HepG2 (cell line): ENCODE results near the gene NDUFS1. TPM values are rescaled to one million over a fixed set of nuclear protein-coding genes. Genes with fewer than 3 reads are reported as not detected.

Source experiments
- AFF4 ChIP-seq: sonication (generic); formaldehyde crosslinking; IDR thresholded peaks from 2 replicates; pipeline ENCODE4 v1.4.0; 2020; ENCODE audit warnings: missing genetic modification reagents
- ATF6 ChIP-seq: sonication (generic); formaldehyde crosslinking; conservative IDR thresholded peaks from 2 replicates; pipeline ENCODE4 v1.4.0; 2020; ENCODE audit warnings: missing genetic modification reagents
- BRF2 ChIP-seq: sonication (generic); formaldehyde crosslinking; IDR thresholded peaks from 2 replicates; pipeline ENCODE4 v1.8.1; 2022; ENCODE audit warnings: mild to moderate bottlenecking, missing genetic modification reagents
- CCDC6 ChIP-seq: sonication (generic); formaldehyde crosslinking; IDR thresholded peaks from 2 replicates; pipeline ENCODE4 v1.8.1; 2022; ENCODE audit warnings: mild to moderate bottlenecking, missing genetic modification reagents, moderate library complexity
- CEBPG ChIP-seq: IDR thresholded peaks from 2 replicates; pipeline ENCODE4 v1.6.1; 2016
- HMG20B ChIP-seq: conservative IDR thresholded peaks from 2 replicates; pipeline ENCODE4 v1.6.1; 2016; ENCODE audit warnings: missing genetic modification reagents, missing compliant biosample characterization
- HOXA7 ChIP-seq: sonication (generic); formaldehyde crosslinking; IDR thresholded peaks from 2 replicates; pipeline ENCODE4 v1.8.1; 2022; ENCODE audit warnings: mild to moderate bottlenecking, missing genetic modification reagents, moderate library complexity
- MTA3 ChIP-seq: sonication (generic); formaldehyde crosslinking; IDR thresholded peaks from 2 replicates; pipeline ENCODE4 v1.4.0; 2020; ENCODE audit warnings: missing genetic modification reagents
- NPAS2 ChIP-seq: sonication (generic); formaldehyde crosslinking; IDR thresholded peaks from 2 replicates; pipeline ENCODE4 v1.8.0; 2022; ENCODE audit warnings: mild to moderate bottlenecking, missing genetic modification reagents, borderline replicate concordance
- ONECUT2 ChIP-seq: sonication (generic); formaldehyde crosslinking; IDR thresholded peaks from 2 replicates; pipeline ENCODE4 v1.4.0; 2020; ENCODE audit warnings: missing genetic modification reagents
- SIX1 ChIP-seq: sonication (generic); formaldehyde crosslinking; IDR thresholded peaks from 2 replicates; pipeline ENCODE4 v1.4.0; 2020; ENCODE audit warnings: missing genetic modification reagents, borderline replicate concordance
- ZFP90 ChIP-seq: sonication (generic); formaldehyde crosslinking; IDR thresholded peaks from 2 replicates; pipeline ENCODE4 v1.8.0; 2022; ENCODE audit warnings: missing genetic modification reagents, mild to moderate bottlenecking, inconsistent platforms, borderline replicate concordance
- ZFYVE20 ChIP-seq: sonication (generic); formaldehyde crosslinking; IDR thresholded peaks from 2 replicates; pipeline ENCODE4 v1.8.0; 2023; ENCODE audit warnings: low read depth, mild to moderate bottlenecking, moderate library complexity, missing genetic modification reagents, borderline replicate concordance
- ZMYM3 ChIP-seq: sonication (generic); formaldehyde crosslinking; IDR thresholded peaks from 2 replicates; pipeline ENCODE4 v1.5.1; 2020; ENCODE audit warnings: mild to moderate bottlenecking, missing genetic modification reagents
- ZNF224 ChIP-seq: sonication (generic); formaldehyde crosslinking; IDR thresholded peaks from 2 replicates; pipeline ENCODE4 v1.5.0; 2020; ENCODE audit warnings: mild to moderate bottlenecking, missing genetic modification reagents
- ZNF724P ChIP-seq: sonication (generic); formaldehyde crosslinking; IDR thresholded peaks from 2 replicates; pipeline ENCODE4 v1.8.0; 2022; ENCODE audit warnings: missing genetic modification reagents, borderline replicate concordance
- polyA plus RNA-seq, 8 experiments: library from polyadenylated mRNA; depleted of rRNA in 3 of 8; stranded (reverse) in 7 of 8; unstranded in 1 of 8; fragments of >200 nt; fragmentation: Illumina TruSeq in 4 of 8; extraction: Trizol in 4 of 8; gene quantifications; 2 replicates each; pipeline versions ENCODE4 v1.2.1 to v1.2.3, GENCODE V29; 2011 to 2016; ENCODE audit warnings: low read depth in 4 of 8, missing spikeins in 1 of 8, mixed read lengths in 1 of 8; ENCODE audit not compliant: insufficient read depth in 1 of 8
- total RNA-seq, 5 experiments: library from RNA; depleted of rRNA; stranded (reverse); fragments of >200 nt; fragmentation: Illumina TruSeq; extraction: Trizol; gene quantifications; 2 replicates each; pipeline ENCODE4 v1.2.3, GENCODE V29; 2016; ENCODE audit warnings: low read depth in 1 of 5
- TF ChIP-seq, protein P1 (sequence below): sonication (generic); formaldehyde crosslinking; IDR thresholded peaks from 2 replicates; pipeline ENCODE4 v1.9.0; 2021; ENCODE audit warnings: missing genetic modification reagents, mild to moderate bottlenecking, borderline replicate concordance
- TF ChIP-seq, protein P2 (sequence below): sonication (generic); formaldehyde crosslinking; IDR thresholded peaks from 2 replicates; pipeline ENCODE4 v1.4.0; 2020; ENCODE audit warnings: missing genetic modification reagents, borderline replicate concordance

The NDUFS1 gene
- total and polyA plus RNA-seq, 2 of the 13 experiments (the other 11 are each of a cell fraction or from before 2014, with no cell fraction given): 139 to 242 TPM

GRCh38 chr2:206160125-206160806 lies 1.0 kb upstream of the NDUFS1 start (continued):
- TF ChIP-seq ZFP90 (CRISPR knock-in tag): 0 out of 2 replicates have a peak, but pooled peaks have one; percentile 13
- TF ChIP-seq CCDC6 (CRISPR knock-in tag): no peak
- no peak for TF ChIP-seq ZMYM3 (CRISPR knock-in tag)
- no peak for TF ChIP-seq NPAS2
- no peak for TF ChIP-seq ZNF724P (CRISPR knock-in tag)
- peak; percentile 34; the same call in 1 of the 2 replicates for TF ChIP-seq HOXA7
- TF ChIP-seq MTA3: no peak
- TF ChIP-seq HMG20B: no peak
- TF ChIP-seq, protein P1, sequence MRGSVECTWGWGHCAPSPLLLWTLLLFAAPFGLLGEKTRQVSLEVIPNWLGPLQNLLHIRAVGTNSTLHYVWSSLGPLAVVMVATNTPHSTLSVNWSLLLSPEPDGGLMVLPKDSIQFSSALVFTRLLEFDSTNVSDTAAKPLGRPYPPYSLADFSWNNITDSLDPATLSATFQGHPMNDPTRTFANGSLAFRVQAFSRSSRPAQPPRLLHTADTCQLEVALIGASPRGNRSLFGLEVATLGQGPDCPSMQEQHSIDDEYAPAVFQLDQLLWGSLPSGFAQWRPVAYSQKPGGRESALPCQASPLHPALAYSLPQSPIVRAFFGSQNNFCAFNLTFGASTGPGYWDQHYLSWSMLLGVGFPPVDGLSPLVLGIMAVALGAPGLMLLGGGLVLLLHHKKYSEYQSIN: no peak
- no peak for TF ChIP-seq BRF2 (CRISPR knock-in tag)
- TF ChIP-seq SIX1 (CRISPR knock-in tag): no peak
- no peak for TF ChIP-seq ZNF224 (CRISPR knock-in tag)
- no peak for TF ChIP-seq ONECUT2
- TF ChIP-seq, protein P2, sequence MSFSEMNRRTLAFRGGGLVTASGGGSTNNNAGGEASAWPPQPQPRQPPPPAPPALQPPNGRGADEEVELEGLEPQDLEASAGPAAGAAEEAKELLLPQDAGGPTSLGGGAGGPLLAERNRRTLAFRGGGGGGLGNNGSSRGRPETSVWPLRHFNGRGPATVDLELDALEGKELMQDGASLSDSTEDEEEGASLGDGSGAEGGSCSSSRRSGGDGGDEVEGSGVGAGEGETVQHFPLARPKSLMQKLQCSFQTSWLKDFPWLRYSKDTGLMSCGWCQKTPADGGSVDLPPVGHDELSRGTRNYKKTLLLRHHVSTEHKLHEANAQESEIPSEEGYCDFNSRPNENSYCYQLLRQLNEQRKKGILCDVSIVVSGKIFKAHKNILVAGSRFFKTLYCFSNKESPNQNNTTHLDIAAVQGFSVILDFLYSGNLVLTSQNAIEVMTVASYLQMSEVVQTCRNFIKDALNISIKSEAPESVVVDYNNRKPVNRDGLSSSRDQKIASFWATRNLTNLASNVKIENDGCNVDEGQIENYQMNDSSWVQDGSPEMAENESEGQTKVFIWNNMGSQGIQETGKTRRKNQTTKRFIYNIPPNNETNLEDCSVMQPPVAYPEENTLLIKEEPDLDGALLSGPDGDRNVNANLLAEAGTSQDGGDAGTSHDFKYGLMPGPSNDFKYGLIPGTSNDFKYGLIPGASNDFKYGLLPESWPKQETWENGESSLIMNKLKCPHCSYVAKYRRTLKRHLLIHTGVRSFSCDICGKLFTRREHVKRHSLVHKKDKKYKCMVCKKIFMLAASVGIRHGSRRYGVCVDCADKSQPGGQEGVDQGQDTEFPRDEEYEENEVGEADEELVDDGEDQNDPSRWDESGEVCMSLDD (CRISPR knock-in tag): 0 out of 2 replicates have a peak, but pooled peaks have one; percentile 3
- TF ChIP-seq AFF4 (CRISPR knock-in tag): no peak
- TF ChIP-seq ATF6 (CRISPR knock-in tag): no peak
- TF ChIP-seq CEBPG (CRISPR knock-in tag): no peak
- TF ChIP-seq ZFYVE20 (CRISPR knock-in tag): no peak
